Hepatocyte (in vitro differentiated cells): ENCODE data around the gene KIAA1755.

Source experiments
- EZH2 ChIP-seq: fragments of 200-600 bp; sonication (generic); IDR thresholded peaks from 2 replicates; pipeline ENCODE4 v1.6.1; 2016; ENCODE audit warnings: antibody characterized with exemption, mild to moderate bottlenecking, borderline replicate concordance
- EZH2phosphoT487 ChIP-seq: fragments of 200-600 bp; sonication (generic); IDR thresholded peaks from one replicate; pipeline ENCODE4 v1.6.1; 2018; ENCODE audit warnings: antibody characterized with exemption, mild to moderate bottlenecking, low read depth, moderate library complexity; ENCODE audit not compliant: unreplicated experiment, severe bottlenecking
- TF ChIP-seq, protein P1 (sequence below): fragments of 200-600 bp; sonication (generic); IDR thresholded peaks from 2 replicates; pipeline ENCODE4 v1.5.1; 2016; ENCODE audit warnings: antibody characterized with exemption, mild to moderate bottlenecking; ENCODE audit not compliant: poor library complexity

DNA sequence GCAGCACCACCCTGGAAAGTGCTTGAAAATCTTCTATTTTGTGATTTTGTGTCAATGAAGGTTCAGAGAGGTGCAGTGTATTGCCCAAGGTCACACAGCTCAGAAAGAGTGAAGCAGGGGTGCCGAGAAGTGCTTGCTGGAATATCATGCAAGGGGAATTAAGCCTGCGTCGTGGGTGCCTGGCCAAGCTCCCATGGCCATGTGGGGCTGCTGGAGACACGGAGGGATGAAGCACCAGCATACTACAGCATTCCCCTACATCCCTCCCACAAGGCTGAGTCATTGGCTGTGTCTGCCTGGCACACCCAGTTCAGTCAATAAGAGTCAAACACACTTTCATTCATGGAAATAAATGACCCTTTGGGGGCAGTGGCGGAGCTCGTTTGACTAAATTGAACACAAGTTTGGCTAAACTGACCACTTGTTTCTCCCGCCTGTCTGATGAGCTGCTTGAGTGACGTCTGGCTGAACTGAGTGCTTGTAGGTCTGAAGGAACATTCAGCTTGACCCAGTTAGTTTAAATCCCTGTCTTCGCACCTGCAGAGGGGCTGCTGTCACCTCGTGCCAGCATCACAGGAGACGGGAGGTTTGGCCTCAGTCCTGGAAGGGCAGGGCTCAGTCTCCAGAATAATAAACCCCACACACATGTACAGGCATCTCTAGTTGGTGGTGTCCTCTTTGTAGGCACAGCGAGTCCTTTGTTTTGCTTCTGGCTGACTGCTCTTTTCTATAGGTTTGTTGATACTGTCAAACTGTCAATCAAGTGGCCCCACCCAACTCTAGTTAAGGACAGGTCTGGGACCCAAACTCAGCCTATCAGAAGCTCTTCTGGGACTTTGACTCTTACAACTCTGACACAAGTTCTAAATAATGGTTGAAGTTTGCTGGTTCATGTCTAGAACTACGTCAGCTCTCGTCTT lies 87.0 kb downstream of the KIAA1755 start:
- TF ChIP-seq, protein P1, sequence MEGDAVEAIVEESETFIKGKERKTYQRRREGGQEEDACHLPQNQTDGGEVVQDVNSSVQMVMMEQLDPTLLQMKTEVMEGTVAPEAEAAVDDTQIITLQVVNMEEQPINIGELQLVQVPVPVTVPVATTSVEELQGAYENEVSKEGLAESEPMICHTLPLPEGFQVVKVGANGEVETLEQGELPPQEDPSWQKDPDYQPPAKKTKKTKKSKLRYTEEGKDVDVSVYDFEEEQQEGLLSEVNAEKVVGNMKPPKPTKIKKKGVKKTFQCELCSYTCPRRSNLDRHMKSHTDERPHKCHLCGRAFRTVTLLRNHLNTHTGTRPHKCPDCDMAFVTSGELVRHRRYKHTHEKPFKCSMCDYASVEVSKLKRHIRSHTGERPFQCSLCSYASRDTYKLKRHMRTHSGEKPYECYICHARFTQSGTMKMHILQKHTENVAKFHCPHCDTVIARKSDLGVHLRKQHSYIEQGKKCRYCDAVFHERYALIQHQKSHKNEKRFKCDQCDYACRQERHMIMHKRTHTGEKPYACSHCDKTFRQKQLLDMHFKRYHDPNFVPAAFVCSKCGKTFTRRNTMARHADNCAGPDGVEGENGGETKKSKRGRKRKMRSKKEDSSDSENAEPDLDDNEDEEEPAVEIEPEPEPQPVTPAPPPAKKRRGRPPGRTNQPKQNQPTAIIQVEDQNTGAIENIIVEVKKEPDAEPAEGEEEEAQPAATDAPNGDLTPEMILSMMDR, result no peak
- TF ChIP-seq EZH2, result no peak
- TF ChIP-seq EZH2phosphoT487, result no peak
